ENCODE measurements around the gene TENM3.

DNA sequence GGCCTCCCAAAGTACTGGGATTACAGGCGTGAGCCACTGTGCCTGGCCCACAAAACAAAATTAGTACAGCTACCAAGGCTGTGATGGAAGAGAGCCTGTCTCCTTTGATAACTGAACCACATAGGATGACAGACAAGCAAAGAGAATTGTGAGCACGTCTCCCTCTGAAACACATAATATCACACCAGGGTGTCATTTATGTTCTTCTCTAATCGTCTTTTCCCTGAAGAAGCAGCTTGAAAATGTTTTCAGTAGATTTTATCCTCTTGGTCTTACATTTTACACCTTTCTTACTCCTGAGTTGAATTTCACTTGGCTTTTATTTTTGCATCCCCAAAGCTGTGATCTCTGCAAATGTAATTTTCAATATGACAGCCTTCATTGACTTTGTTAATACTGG lies 67.8 kb downstream of the TENM3 start:
- TF ChIP-seq, protein P1, sequence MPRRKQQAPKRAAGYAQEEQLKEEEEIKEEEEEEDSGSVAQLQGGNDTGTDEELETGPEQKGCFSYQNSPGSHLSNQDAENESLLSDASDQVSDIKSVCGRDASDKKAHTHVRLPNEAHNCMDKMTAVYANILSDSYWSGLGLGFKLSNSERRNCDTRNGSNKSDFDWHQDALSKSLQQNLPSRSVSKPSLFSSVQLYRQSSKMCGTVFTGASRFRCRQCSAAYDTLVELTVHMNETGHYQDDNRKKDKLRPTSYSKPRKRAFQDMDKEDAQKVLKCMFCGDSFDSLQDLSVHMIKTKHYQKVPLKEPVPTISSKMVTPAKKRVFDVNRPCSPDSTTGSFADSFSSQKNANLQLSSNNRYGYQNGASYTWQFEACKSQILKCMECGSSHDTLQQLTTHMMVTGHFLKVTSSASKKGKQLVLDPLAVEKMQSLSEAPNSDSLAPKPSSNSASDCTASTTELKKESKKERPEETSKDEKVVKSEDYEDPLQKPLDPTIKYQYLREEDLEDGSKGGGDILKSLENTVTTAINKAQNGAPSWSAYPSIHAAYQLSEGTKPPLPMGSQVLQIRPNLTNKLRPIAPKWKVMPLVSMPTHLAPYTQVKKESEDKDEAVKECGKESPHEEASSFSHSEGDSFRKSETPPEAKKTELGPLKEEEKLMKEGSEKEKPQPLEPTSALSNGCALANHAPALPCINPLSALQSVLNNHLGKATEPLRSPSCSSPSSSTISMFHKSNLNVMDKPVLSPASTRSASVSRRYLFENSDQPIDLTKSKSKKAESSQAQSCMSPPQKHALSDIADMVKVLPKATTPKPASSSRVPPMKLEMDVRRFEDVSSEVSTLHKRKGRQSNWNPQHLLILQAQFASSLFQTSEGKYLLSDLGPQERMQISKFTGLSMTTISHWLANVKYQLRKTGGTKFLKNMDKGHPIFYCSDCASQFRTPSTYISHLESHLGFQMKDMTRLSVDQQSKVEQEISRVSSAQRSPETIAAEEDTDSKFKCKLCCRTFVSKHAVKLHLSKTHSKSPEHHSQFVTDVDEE (CRISPR knock-in tag; IDR thresholded peaks at IDR 0.05), result no peak
- TF ChIP-seq, protein P2, sequence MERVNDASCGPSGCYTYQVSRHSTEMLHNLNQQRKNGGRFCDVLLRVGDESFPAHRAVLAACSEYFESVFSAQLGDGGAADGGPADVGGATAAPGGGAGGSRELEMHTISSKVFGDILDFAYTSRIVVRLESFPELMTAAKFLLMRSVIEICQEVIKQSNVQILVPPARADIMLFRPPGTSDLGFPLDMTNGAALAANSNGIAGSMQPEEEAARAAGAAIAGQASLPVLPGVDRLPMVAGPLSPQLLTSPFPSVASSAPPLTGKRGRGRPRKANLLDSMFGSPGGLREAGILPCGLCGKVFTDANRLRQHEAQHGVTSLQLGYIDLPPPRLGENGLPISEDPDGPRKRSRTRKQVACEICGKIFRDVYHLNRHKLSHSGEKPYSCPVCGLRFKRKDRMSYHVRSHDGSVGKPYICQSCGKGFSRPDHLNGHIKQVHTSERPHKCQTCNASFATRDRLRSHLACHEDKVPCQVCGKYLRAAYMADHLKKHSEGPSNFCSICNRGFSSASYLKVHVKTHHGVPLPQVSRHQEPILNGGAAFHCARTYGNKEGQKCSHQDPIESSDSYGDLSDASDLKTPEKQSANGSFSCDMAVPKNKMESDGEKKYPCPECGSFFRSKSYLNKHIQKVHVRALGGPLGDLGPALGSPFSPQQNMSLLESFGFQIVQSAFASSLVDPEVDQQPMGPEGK (CRISPR knock-in tag; IDR thresholded peaks at IDR 0.05; ENCODE audit: borderline replicate concordance), result no peak
- no peak for TF ChIP-seq RARB (CRISPR knock-in tag; IDR thresholded peaks at IDR 0.05)
- no peak for TF ChIP-seq ZFP30 (CRISPR knock-in tag; IDR thresholded peaks at IDR 0.05)
- no peak for TF ChIP-seq ZNF8 (CRISPR knock-in tag; IDR thresholded peaks at IDR 0.05)
- TF ChIP-seq, protein P3, sequence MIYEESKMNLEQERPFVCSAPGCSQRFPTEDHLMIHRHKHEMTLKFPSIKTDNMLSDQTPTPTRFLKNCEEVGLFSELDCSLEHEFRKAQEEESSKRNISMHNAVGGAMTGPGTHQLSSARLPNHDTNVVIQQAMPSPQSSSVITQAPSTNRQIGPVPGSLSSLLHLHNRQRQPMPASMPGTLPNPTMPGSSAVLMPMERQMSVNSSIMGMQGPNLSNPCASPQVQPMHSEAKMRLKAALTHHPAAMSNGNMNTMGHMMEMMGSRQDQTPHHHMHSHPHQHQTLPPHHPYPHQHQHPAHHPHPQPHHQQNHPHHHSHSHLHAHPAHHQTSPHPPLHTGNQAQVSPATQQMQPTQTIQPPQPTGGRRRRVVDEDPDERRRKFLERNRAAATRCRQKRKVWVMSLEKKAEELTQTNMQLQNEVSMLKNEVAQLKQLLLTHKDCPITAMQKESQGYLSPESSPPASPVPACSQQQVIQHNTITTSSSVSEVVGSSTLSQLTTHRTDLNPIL (CRISPR knock-in tag; IDR thresholded peaks at IDR 0.05; ENCODE audit: low read depth), result no peak
- no peak for TF ChIP-seq SNAI2 (CRISPR knock-in tag; IDR thresholded peaks at IDR 0.05)
- TF ChIP-seq ZNF565 (CRISPR knock-in tag; conservative IDR thresholded peaks at IDR 0.05; ENCODE audit: low read depth), result no peak
- TF ChIP-seq ZFP3 (CRISPR knock-in tag; IDR thresholded peaks at IDR 0.05), result no peak
- TF ChIP-seq TCF4 (CRISPR knock-in tag; IDR thresholded peaks at IDR 0.05; ENCODE audit: borderline replicate concordance), result no peak
- TF ChIP-seq GLIS3 (CRISPR knock-in tag; IDR thresholded peaks at IDR 0.05), result no peak
- no peak for TF ChIP-seq ZNF70 (CRISPR knock-in tag; IDR thresholded peaks at IDR 0.05)
- TF ChIP-seq OSR1 (CRISPR knock-in tag; IDR thresholded peaks at IDR 0.05), result no peak
